HCT116 (cell line): ENCODE results near the gene POM121C.
"Not testable (repeated sequence)": the region's sequence is repeated elsewhere in the genome, so short reads cannot be mapped to it uniquely, and the experiment has no call there.

Experiments used
- CBX3 ChIP-seq: IDR thresholded peaks from 2 replicates; pipeline ENCODE4 v1.6.1; 2012; ENCODE audit warnings: low read depth
- CTCF ChIP-seq, 3 experiments: fragments of 200-600 bp in 1 of 3; sonication (generic) in 1 of 3; IDR thresholded peaks in 2 of 3; conservative IDR thresholded peaks in 1 of 3; 2 replicates each; pipeline ENCODE4 v1.5.1; 2012 to 2017; ENCODE audit warnings: low read depth in 2 of 3, low read length in 2 of 3, antibody characterized with exemption in 1 of 3, borderline replicate concordance in 1 of 3, control low read depth in 1 of 3, mild to moderate bottlenecking in 1 of 3, mixed read lengths in 1 of 3, mixed run types in 1 of 3, moderate library complexity in 1 of 3; ENCODE audit not compliant: insufficient read depth in 1 of 3
- EZH2 ChIP-seq: fragments of 200-600 bp; sonication (generic); IDR thresholded peaks from 2 replicates; pipeline ENCODE4 v1.6.1; 2017; ENCODE audit warnings: antibody characterized with exemption, mixed run types
- POLR2A ChIP-seq: IDR thresholded peaks from 2 replicates; pipeline ENCODE4 v1.7.0; 2011; ENCODE audit warnings: borderline replicate concordance; ENCODE audit not compliant: insufficient read depth, insufficient read length; ENCODE audit errors: extremely low read depth
- POLR2AphosphoS5 ChIP-seq: IDR thresholded peaks from 2 replicates; pipeline ENCODE4 v1.6.1; 2011; ENCODE audit warnings: mild to moderate bottlenecking, low read depth, low read length, moderate library complexity
- REST ChIP-seq: IDR thresholded peaks from 2 replicates; pipeline ENCODE4 v1.6.1; 2012; ENCODE audit warnings: low read depth
- SIN3A ChIP-seq: IDR thresholded peaks from 2 replicates; pipeline ENCODE4 v1.6.1; 2012; ENCODE audit warnings: low read depth
- TCF7L2 ChIP-seq: IDR thresholded peaks from 2 replicates; pipeline ENCODE4 v1.7.0; 2011; ENCODE audit warnings: borderline replicate concordance, inconsistent platforms; ENCODE audit not compliant: insufficient read depth, insufficient read length; ENCODE audit errors: extremely low read depth
- YY1 ChIP-seq: IDR thresholded peaks from 2 replicates; pipeline ENCODE4 v1.6.1; 2011; ENCODE audit warnings: low read length, low read depth, moderate library complexity, mild to moderate bottlenecking; ENCODE audit not compliant: insufficient replicate concordance; ENCODE audit errors: extremely low read depth
- ZFX ChIP-seq: fragments of 450-650 bp; IDR thresholded peaks from 2 replicates; pipeline ENCODE4 v1.6.1; 2017

- not testable (repeated sequence) for TF ChIP-seq EZH2; POLR2A; YY1; REST; CTCF (IDR thresholded peaks at IDR 0.05 in 2 of 3, conservative IDR thresholded peaks at IDR 0.05 in 1 of 3; ENCODE audit: borderline replicate concordance in 1 of 3, insufficient read depth in 1 of 3, low read depth in 2 of 3, low read length in 2 of 3); SIN3A; POLR2AphosphoS5; ZFX; TCF7L2; CBX3
Measured at GRCh38 chr7:75419210-75419609, 66.9 kb downstream of the POM121C start.
